IMR-90 (cell line): ENCODE data around the gene SPATA2L. TPM values are rescaled to one million over a fixed set of nuclear protein-coding genes. Genes with fewer than 3 reads are reported as not detected.

Experiments used
- ATAC-seq: fragments of 200-7000 bp; cut with Tn5 transposase; 2 replicates; pipeline ENCODE4 v1.9.1; 2020; ENCODE audit warnings: low read depth, mild to moderate bottlenecking, moderate library complexity
- BruUV-seq: library from RNA; stranded (reverse); fragments of 400-500 nt; replicated peaks from 2 replicates; lab custom pipeline; 2021; lab: Mats Ljungman, UMichigan
- CTCF ChIA-PET: fragments of 300-600 bp; formaldehyde crosslinking; extraction: SDS; loops from one replicate; lab custom pipeline; 2021; ENCODE audit warnings: antibody characterized with exemption; lab: Yijun Ruan, JAX
- POLR2A ChIA-PET: fragments of 300-600 bp; sonication (Branson Sonifier 250); formaldehyde crosslinking; loops from one replicate; lab custom pipeline; 2022; ENCODE audit warnings: antibody characterized with exemption; ENCODE audit not compliant: unreplicated experiment; lab: Charles Lee
- DNase-seq: peaks from one replicate; pipeline ENCODE4 v3.0.0; 2013
- H2AFZ ChIP-seq: replicated peaks from 2 replicates; pipeline ENCODE3; 2013; ENCODE audit warnings: low read length, mild to moderate bottlenecking; ENCODE audit not compliant: poor library complexity
- H2AK5ac ChIP-seq: 2 replicates; pipeline ENCODE4 v1.6.1; 2013; ENCODE audit warnings: low read depth, low read length, inconsistent platforms
- H2AK9ac ChIP-seq: replicated peaks from 2 replicates; pipeline ENCODE3; 2013; ENCODE audit warnings: mild to moderate bottlenecking, low read depth, low read length, moderate library complexity; ENCODE audit not compliant: poor library complexity
- H2BK120ac ChIP-seq: 2 replicates; pipeline ENCODE4 v1.6.1; 2013; ENCODE audit warnings: low read depth, low read length, inconsistent platforms
- H2BK15ac ChIP-seq: 3 replicates; pipeline ENCODE4 v1.6.1; 2013; ENCODE audit warnings: low read depth, low read length, inconsistent platforms
- H2BK20ac ChIP-seq: 2 replicates; pipeline ENCODE4 v1.6.1; 2013; ENCODE audit warnings: low read depth, mild to moderate bottlenecking, inconsistent platforms, low read length, moderate library complexity
- H2BK5ac ChIP-seq: 2 replicates; pipeline ENCODE4 v1.6.1; 2013; ENCODE audit warnings: mild to moderate bottlenecking, low read depth, low read length, inconsistent platforms; ENCODE audit not compliant: poor library complexity, severe bottlenecking
- H3K14ac ChIP-seq: replicated peaks from 2 replicates; pipeline ENCODE4 v1.6.1; 2013; ENCODE audit warnings: low read depth, low read length, inconsistent platforms
- H3K18ac ChIP-seq: 2 replicates; pipeline ENCODE4 v1.6.1; 2013; ENCODE audit warnings: low read depth, low read length, control low read depth
- H3K23ac ChIP-seq: 2 replicates; pipeline ENCODE4 v1.6.1; 2013; ENCODE audit warnings: low read depth, low read length, inconsistent platforms
- H3K27ac ChIP-seq: 2 replicates; pipeline ENCODE4 v1.5.1; 2013; ENCODE audit warnings: mild to moderate bottlenecking, control low read depth, low read length; ENCODE audit not compliant: insufficient read depth
- H3K27me3 ChIP-seq: 2 replicates; pipeline ENCODE4 v1.6.1; 2013; ENCODE audit warnings: low read length; ENCODE audit not compliant: control insufficient read depth, insufficient read depth
- H3K36me3 ChIP-seq: 2 replicates; pipeline ENCODE4 v1.6.1; 2013; ENCODE audit warnings: low read length, mixed read lengths; ENCODE audit not compliant: control insufficient read depth, insufficient read depth
- H3K4ac ChIP-seq: 2 replicates; pipeline ENCODE4 v1.6.1; 2013; ENCODE audit warnings: low read depth, low read length, inconsistent platforms
- H3K4me1 ChIP-seq: 2 replicates; pipeline ENCODE4 v1.6.1; 2013; ENCODE audit warnings: low read length, mixed read lengths; ENCODE audit not compliant: control insufficient read depth, insufficient read depth
- H3K4me2 ChIP-seq: 2 replicates; pipeline ENCODE4 v1.6.1; 2013; ENCODE audit warnings: low read depth, mild to moderate bottlenecking, control low read depth, low read length, moderate library complexity
- H3K4me3 ChIP-seq: 2 replicates; pipeline ENCODE4 v1.5.1; 2013; ENCODE audit warnings: low read depth, mild to moderate bottlenecking, control low read depth, low read length, moderate library complexity; ENCODE audit not compliant: insufficient read depth
- H3K56ac ChIP-seq: 2 replicates; pipeline ENCODE4 v1.6.1; 2013; ENCODE audit warnings: low read length, inconsistent platforms; ENCODE audit not compliant: insufficient read depth; ENCODE audit errors: extremely low read depth
- H3K79me1 ChIP-seq, 2 experiments: 2 replicates each; pipeline ENCODE4 v1.6.1; 2013; ENCODE audit warnings: low read length in 2 of 2, inconsistent platforms in 1 of 2, low read depth in 1 of 2
- H3K9ac ChIP-seq: 2 replicates; pipeline ENCODE4 v1.6.1; 2013; ENCODE audit warnings: low read depth, low read length, control low read depth
- H3K9me1 ChIP-seq: 2 replicates; pipeline ENCODE4 v1.6.1; 2013; ENCODE audit warnings: low read length, inconsistent platforms; ENCODE audit not compliant: insufficient read depth
- H3K9me3 ChIP-seq: 2 replicates; pipeline ENCODE4 v1.6.1; 2013; ENCODE audit warnings: low read length; ENCODE audit not compliant: control insufficient read depth, insufficient read depth
- H4K20me1 ChIP-seq: 2 replicates; pipeline ENCODE4 v1.6.1; 2013; ENCODE audit warnings: low read length, inconsistent platforms; ENCODE audit not compliant: insufficient read depth
- H4K5ac ChIP-seq: 2 replicates; pipeline ENCODE4 v1.6.1; 2013; ENCODE audit warnings: mild to moderate bottlenecking, low read depth, low read length, control low read depth
- H4K8ac ChIP-seq, 2 experiments: 2 replicates each; pipeline ENCODE4 v1.6.1; 2013; ENCODE audit warnings: low read depth in 2 of 2, low read length in 2 of 2, control low read depth in 1 of 2, inconsistent platforms in 1 of 2
- H4K91ac ChIP-seq: 2 replicates; pipeline ENCODE4 v1.6.1; 2013; ENCODE audit warnings: low read depth, low read length, inconsistent platforms; ENCODE audit not compliant: insufficient read depth
- CTCF ChIP-seq: conservative IDR thresholded peaks from 2 replicates; pipeline ENCODE4 v1.5.1; 2012; ENCODE audit warnings: mild to moderate bottlenecking, low read depth, low read length, improper control_type of control experiment
- ELK1 ChIP-seq: fragments of 150-350 bp; IDR thresholded peaks from 2 replicates; pipeline ENCODE4 v1.6.1; 2016; ENCODE audit warnings: low read depth, mild to moderate bottlenecking, low read length, moderate library complexity, borderline replicate concordance
- MAFK ChIP-seq: IDR thresholded peaks from 2 replicates; pipeline ENCODE4 v1.6.1; 2012; ENCODE audit warnings: low read depth, low read length, improper control_type of control experiment
- MAZ ChIP-seq: IDR thresholded peaks from 2 replicates; pipeline ENCODE4 v1.6.1; 2012; ENCODE audit warnings: low read depth, mild to moderate bottlenecking, low read length, improper control_type of control experiment, moderate library complexity, borderline replicate concordance
- NFE2L2 ChIP-seq: fragments of 150-350 bp; IDR thresholded peaks from 2 replicates; pipeline ENCODE4 v1.6.1; 2016; ENCODE audit warnings: low read depth, mild to moderate bottlenecking, low read length
- POLR2A ChIP-seq: IDR thresholded peaks from 2 replicates; pipeline ENCODE4 v1.6.1; 2012; ENCODE audit warnings: mild to moderate bottlenecking, low read depth, low read length
- RAD21 ChIP-seq: IDR thresholded peaks from 2 replicates; pipeline ENCODE4 v1.6.1; 2012; ENCODE audit warnings: low read length, improper control_type of control experiment
- RCOR1 ChIP-seq: IDR thresholded peaks from 2 replicates; pipeline ENCODE4 v1.6.1; 2012; ENCODE audit warnings: mild to moderate bottlenecking, low read length, improper control_type of control experiment; ENCODE audit not compliant: insufficient replicate concordance
- RFX5 ChIP-seq: IDR thresholded peaks from 2 replicates; pipeline ENCODE4 v1.8.0; 2012; ENCODE audit warnings: low read depth, mild to moderate bottlenecking, low read length, moderate library complexity
- SMC3 ChIP-seq: fragments of 150-350 bp; IDR thresholded peaks from 2 replicates; pipeline ENCODE4 v1.6.1; 2016; ENCODE audit warnings: low read depth, mild to moderate bottlenecking, antibody characterized with exemption, low read length, moderate library complexity
- USF2 ChIP-seq: fragments of 150-350 bp; IDR thresholded peaks from 2 replicates; pipeline ENCODE4 v1.6.1; 2017; ENCODE audit warnings: mild to moderate bottlenecking, antibody characterized with exemption, low read length, low read depth
- WGBS, 2 experiments: methylation state at CpG; one replicate each; pipeline versions ENCODE4 v1.1.5 to v1.1.7; 2013; ENCODE audit warnings: missing lambda C conversion rate in 2 of 2; ENCODE audit not compliant: insufficient read length in 1 of 2; ENCODE audit errors: extremely low coverage in 2 of 2; 5-methylcytosine and 5-hydroxymethylcytosine counted together
- dilution Hi-C: fragments of 300-500 bp; cut with HindIII; formaldehyde crosslinking; loops from one replicate; pipeline ENCODE4 v1.14.3; 2018; ENCODE audit warnings: low sequenced_read_pairs; ENCODE audit not compliant: unreplicated experiment
- in situ Hi-C: fragments of 300-500 bp; cut with MboI; formaldehyde crosslinking; loops from 3 replicates; pipeline ENCODE4 v1.14.3; 2019; ENCODE audit warnings: low sequenced_read_pairs, inconsistent platforms, mixed read lengths
- intact Hi-C: fragments of 100-400 bp; cut with micrococcal nuclease; formaldehyde crosslinking; loops from 2 replicates; pipeline ENCODE4 v1.10.0; 2022
- polyA plus RNA-seq, 3 experiments: library from polyadenylated mRNA; depleted of rRNA; stranded (reverse); fragments of >200 nt; gene quantifications; 2 replicates each; pipeline ENCODE4 v1.2.3, GENCODE V29; 2012; ENCODE audit warnings: low replicate concordance in 1 of 3
- total RNA-seq: library from RNA; depleted of rRNA; stranded (reverse); fragments of >200 nt; gene quantifications from 2 replicates; pipeline ENCODE4 v1.2.3, GENCODE V29; 2012

The SPATA2L gene
- total and polyA plus RNA-seq, 2 of the 4 experiments (the other 2 are of a cell fraction) = 4.8 to 6.9 TPM

- Histone ChIP-seq H3K4me3 (no peak overlapping the region), H3K79me1 (peaks cover 5 to 20% of the 10 kb centered on the region in 2 experiments; a peak in 2 of 4 replicates), H3K56ac (no peak overlapping the region), H3K4me2 (no peak overlapping the region), H3K9me1 (no peaks in the 10 kb centered on the region), H4K8ac (no peak overlapping the region), H3K4me1 (peaks cover 9% of the 10 kb centered on the region), H4K91ac (no peak overlapping the region), H3K27ac (no peak overlapping the region), H3K9ac (no peak overlapping the region), H3K36me3 (peaks cover 32% of the 10 kb centered on the region), H2BK120ac (no peak overlapping the region), H3K23ac (no peak overlapping the region), H3K14ac (no peak overlapping the region), H3K18ac (no peak overlapping the region), H2AFZ (no peak overlapping the region), H2AK9ac (no peak overlapping the region), H4K20me1 (peaks cover 32% of the 10 kb centered on the region), H2AK5ac (no peak overlapping the region), H3K9me3 (no peaks in the 10 kb centered on the region), H2BK20ac (no peak overlapping the region), H3K27me3 (no peaks in the 10 kb centered on the region), H2BK15ac (no peak overlapping the region), H2BK5ac (no peak overlapping the region), H3K4ac (no peak overlapping the region), H4K5ac (no peak overlapping the region)
- POLR2A ChIA-PET = no interaction called here
- intact Hi-C loops (no loop called here), in situ Hi-C loops (no loop called here), dilution Hi-C loops (no loop called here)
- TF ChIP-seq SMC3 = no peak
- no peak for TF ChIP-seq MAZ
- TF ChIP-seq USF2 = no peak
- no peak for TF ChIP-seq ELK1
- TF ChIP-seq NFE2L2 = no peak
- no peak for TF ChIP-seq RFX5
- TF ChIP-seq RAD21 = no peak
- no peak for TF ChIP-seq MAFK
- no peak for TF ChIP-seq RCOR1
- TF ChIP-seq POLR2A = no peak
- TF ChIP-seq CTCF = no peak
- WGBS, 2 experiments = 85% methylated on average over 15 of the region's 32 CpGs; no CpG with 5 or more reads in 1 of the 2 experiments
- ATAC-seq (no peak), DNase-seq (no peak)
- CTCF ChIA-PET = no interaction called here
- BruUV-seq = no TSS peak
Observed at GRCh38 chr16:89697616-89698331, 3.7 kb downstream of the SPATA2L start.
